Stimulated activated CD4-positive, alpha-beta T cell treated with anti-CD3 and anti-CD28 coated beads, Interleukin-1b, Interleukin-23, amount 100 ng/mL, for 24 hours (primary cell): ENCODE measurements around the gene SIPA1L3.

Experiments used
- DNase-seq, 4 experiments: peaks; one replicate each; pipeline ENCODE4 v3.0.0-alpha.2; 2020; ENCODE audit warnings: low read depth in 4 of 4, low spot score in 1 of 4

SIPA1L3 gene

GRCh38 chr19:37975596-37976515 is 68.8 kb downstream of the SIPA1L3 start:
- no peak for DNase-seq

- DNase-seq, result no peak
Measured at GRCh38 chr19:37977391-37977790, 70.4 kb downstream of the SIPA1L3 start.

- DNase-seq, result no peak
Measured at GRCh38 chr19:37977992-37978391, 71.0 kb downstream of the SIPA1L3 start.

GRCh38 chr19:37979547-37980082 is 72.6 kb downstream of the SIPA1L3 start:
- no peak for DNase-seq

- no peak for DNase-seq
Measured at GRCh38 chr19:37980419-37981170, 73.6 kb downstream of the SIPA1L3 start.

GRCh38 chr19:37981785-37982475 is 74.9 kb downstream of the SIPA1L3 start:
- DNase-seq, result no peak

- no peak for DNase-seq
Measured at GRCh38 chr19:37982655-37983054, 75.6 kb downstream of the SIPA1L3 start.

- DNase-seq, result no peak
Measured at GRCh38 chr19:37983153-37983552, 76.1 kb downstream of the SIPA1L3 start.

GRCh38 chr19:37983916-37984315 is 76.9 kb downstream of the SIPA1L3 start:
- no peak for DNase-seq

GRCh38 chr19:37986048-37986750 is 79.2 kb downstream of the SIPA1L3 start:
- DNase-seq, result no peak

GRCh38 chr19:37987356-37988332 is 80.6 kb downstream of the SIPA1L3 start:
- DNase-seq, result no peak

- DNase-seq, result no peak
Measured at GRCh38 chr19:37988758-37989635, 82.0 kb downstream of the SIPA1L3 start.

GRCh38 chr19:37989855-37990254 is 82.8 kb downstream of the SIPA1L3 start:
- DNase-seq, result no peak

- no peak for DNase-seq
Measured at GRCh38 chr19:37990362-37990761, 83.4 kb downstream of the SIPA1L3 start.

GRCh38 chr19:37991176-37991835 is 84.3 kb downstream of the SIPA1L3 start:
- no peak for DNase-seq

GRCh38 chr19:37991841-37992248 is 84.8 kb downstream of the SIPA1L3 start:
- no peak for DNase-seq

GRCh38 chr19:37992761-37993160 is 85.8 kb downstream of the SIPA1L3 start:
- DNase-seq, result no peak

GRCh38 chr19:37994823-37995130 is 87.8 kb downstream of the SIPA1L3 start:
- no peak for DNase-seq
